Gastrocnemius medialis (tissue), 4 donors: ENCODE data around the gene OR7G2.

Experiments
- CTCF ChIP-seq, 5 experiments: fragments of 450-650 bp in 3 of 5; fragments of 200-600 bp in 2 of 5; sonication (generic) in 2 of 5; IDR thresholded peaks in 4 of 5; conservative IDR thresholded peaks in 1 of 5; 1 replicate in 4 of 5; 2 replicates in 1 of 5; pipeline ENCODE4 v1.5.1; 2016 to 2019; ENCODE audit warnings: antibody characterized with exemption in 5 of 5, mild to moderate bottlenecking in 3 of 5, moderate library complexity in 3 of 5
- POLR2A ChIP-seq, 2 donors: fragments of 450-650 bp; IDR thresholded peaks; one replicate each; pipeline ENCODE4 v1.6.1; 2017; ENCODE audit warnings: antibody characterized with exemption in 2 of 2, mild to moderate bottlenecking in 2 of 2, moderate library complexity in 2 of 2

DNA sequence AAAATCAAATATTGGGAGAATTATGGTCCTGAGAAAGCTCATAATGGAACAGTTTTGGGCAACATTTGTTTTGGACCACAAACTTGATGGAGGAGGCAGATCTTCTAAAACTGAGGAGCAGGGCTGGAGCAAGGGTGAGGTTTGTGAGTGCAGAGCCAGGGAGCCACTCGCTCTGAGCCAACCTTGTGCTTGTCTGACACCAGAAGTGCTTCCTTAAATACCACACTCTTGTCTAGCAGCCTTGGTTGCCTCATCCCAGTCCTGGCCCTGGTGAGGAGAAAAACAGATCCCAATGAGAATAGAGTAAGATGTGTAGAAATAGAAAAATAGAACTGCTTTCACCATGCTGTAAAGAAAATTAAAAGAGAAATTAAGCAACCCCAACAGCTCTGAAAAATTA, 39.6 kb upstream of the OR7G2 start:
- TF ChIP-seq CTCF (IDR thresholded peaks at IDR 0.05 in 4 of 5, conservative IDR thresholded peaks at IDR 0.05 in 1 of 5) (no peak), POLR2A (IDR thresholded peaks at IDR 0.05) (no peak)
